Measurements from ENCODE around the gene PTPRK. TPM values are rescaled to one million over a fixed set of nuclear protein-coding genes. Genes with fewer than 3 reads are reported as not detected.

Gene PTPRK
- total RNA-seq, 4 donors from 2014 or later = 10.3 to 36.0 (median 20.5) TPM

- intact Hi-C loops (cut with DNase I) = no loop called here
- no peak for TF ChIP-seq POLR2A (IDR thresholded peaks at IDR 0.05)
- TF ChIP-seq CTCF (IDR thresholded peaks at IDR 0.05) = no peak
- DNase-seq = no peak
Observed at GRCh38 chr6:128070406-128070805, 450.0 kb downstream of the PTPRK start.

GRCh38 chr6:128069188-128069587 is 451.2 kb downstream of the PTPRK start:
- peaks cover 0 to 9% (median 0%) of the 10 kb centered on the region in 3 donors for H3K36me3 ChIP-seq
- H3K4me1 ChIP-seq = no peaks in the 10 kb centered on the region
- H3K27me3 ChIP-seq = no peaks in the 10 kb centered on the region
- intact Hi-C loops (cut with DNase I) = no loop called here
- no peak overlapping the region for H3K4me3 ChIP-seq
- no peaks in the 10 kb centered on the region for H3K9me3 ChIP-seq
- TF ChIP-seq CTCF (IDR thresholded peaks at IDR 0.05) = no peak
- WGBS, 2 donors = 96% methylated on average over 2 of the region's 2 CpGs
- H3K27ac ChIP-seq = no peak overlapping the region
- DNase-seq = no peak

More at GRCh38 chr6:128070406-128070805, 450.0 kb downstream of the PTPRK start:
- no peak overlapping the region for H3K27ac ChIP-seq
- H3K27me3 ChIP-seq = no peaks in the 10 kb centered on the region
- WGBS, 2 donors = 64 to 67% methylated on average over 3 of the region's 3 CpGs
- no peaks in the 10 kb centered on the region for H3K4me1 ChIP-seq
- peaks cover 0 to 16% (median 0%) of the 10 kb centered on the region in 3 donors for H3K36me3 ChIP-seq
- H3K9me3 ChIP-seq = no peaks in the 10 kb centered on the region
- no peak overlapping the region for H3K4me3 ChIP-seq

- intact Hi-C loops (cut with DNase I) = no loop called here
- TF ChIP-seq POLR2A (IDR thresholded peaks at IDR 0.05) = no peak
- TF ChIP-seq CTCF (IDR thresholded peaks at IDR 0.05) = no peak
- H3K27me3 ChIP-seq = no peaks in the 10 kb centered on the region
- H3K4me3 ChIP-seq = no peak overlapping the region
- DNase-seq = no peak
- H3K27ac ChIP-seq = no peak overlapping the region
- H3K36me3 ChIP-seq = peaks cover 0 to 9% (median 0%) of the 10 kb centered on the region in 3 donors
- H3K9me3 ChIP-seq = no peaks in the 10 kb centered on the region
- 92 to 97% methylated on average over 5 of the region's 5 CpGs for WGBS, 2 donors
- no peaks in the 10 kb centered on the region for H3K4me1 ChIP-seq
Observed at GRCh38 chr6:128068119-128068479, 452.3 kb downstream of the PTPRK start.

GRCh38 chr6:128067446-128068118 is 452.8 kb downstream of the PTPRK start:
- WGBS, 2 donors = 87 to 92% methylated on average over 10 to 11 of the region's 11 CpGs
- Histone ChIP-seq H3K9me3 (no peaks in the 10 kb centered on the region), H3K36me3 (peaks cover 0 to 9% (median 0%) of the 10 kb centered on the region in 3 donors), H3K27me3 (no peaks in the 10 kb centered on the region), H3K4me3 (no peak overlapping the region), H3K4me1 (no peaks in the 10 kb centered on the region), H3K27ac (no peak overlapping the region)
- no peak for DNase-seq
- TF ChIP-seq CTCF (IDR thresholded peaks at IDR 0.05) (no peak), POLR2A (IDR thresholded peaks at IDR 0.05) (no peak)
- intact Hi-C loops (cut with DNase I) = no loop called here

- H3K36me3 ChIP-seq = peaks cover 0 to 17% (median 0%) of the 10 kb centered on the region in 3 donors
- 91 to 95% methylated on average over 3 of the region's 3 CpGs for WGBS, 2 donors
Observed at GRCh38 chr6:128065072-128065471, 455.3 kb downstream of the PTPRK start.

More at GRCh38 chr6:128065072-128065471, 455.3 kb downstream of the PTPRK start:
- no peak for DNase-seq
- TF ChIP-seq CTCF (IDR thresholded peaks at IDR 0.05) = no peak
- TF ChIP-seq POLR2A (IDR thresholded peaks at IDR 0.05) = no peak
- Histone ChIP-seq H3K27me3 (no peaks in the 10 kb centered on the region), H3K4me1 (no peaks in the 10 kb centered on the region), H3K9me3 (no peaks in the 10 kb centered on the region), H3K4me3 (no peak overlapping the region), H3K27ac (no peak overlapping the region)
- intact Hi-C loops (cut with DNase I) = no loop called here
